Activated naive CD8-positive, alpha-beta T cell (primary cell): ENCODE results near the gene MYL5.
"Not testable (repeated sequence)": the region's sequence is repeated elsewhere in the genome, so short reads cannot be mapped to it uniquely, and the experiment has no call there.

Source experiments
- H3K27ac Mint-ChIP-seq: one replicate; pipeline ENCODE4 v1.8.0; 2021; ENCODE audit warnings: mixed read lengths
- H3K27me3 Mint-ChIP-seq: one replicate; pipeline ENCODE4 v1.8.0; 2021; ENCODE audit warnings: mixed read lengths
- H3K36me3 Mint-ChIP-seq: one replicate; pipeline ENCODE4 v1.8.0; 2021; ENCODE audit warnings: mixed read lengths
- H3K4me1 Mint-ChIP-seq: one replicate; pipeline ENCODE4 v1.8.0; 2021; ENCODE audit warnings: low read depth, mixed read lengths
- H3K4me3 Mint-ChIP-seq: one replicate; pipeline ENCODE4 v1.8.0; 2021; ENCODE audit warnings: mild to moderate bottlenecking, mixed read lengths
- H3K9me3 Mint-ChIP-seq: one replicate; pipeline ENCODE4 v1.8.0; 2021; ENCODE audit warnings: low read depth, mixed read lengths

The MYL5 gene

GRCh38 chr4:725391-726234 is 51.3 kb downstream of the MYL5 start:
- Mint-ChIP-seq H3K4me1 (peaks cover 6% of the 10 kb centered on the region), H3K27ac (no peak overlapping the region), H3K27me3 (no peaks in the 10 kb centered on the region), H3K4me3 (no peak overlapping the region), H3K36me3 (no peaks in the 10 kb centered on the region), H3K9me3 (no peaks in the 10 kb centered on the region)

- no peaks in the 10 kb centered on the region for H3K27me3 Mint-ChIP-seq
- no peaks in the 10 kb centered on the region for H3K9me3 Mint-ChIP-seq
- no peaks in the 10 kb centered on the region for H3K36me3 Mint-ChIP-seq
- peaks cover 6% of the 10 kb centered on the region for H3K4me1 Mint-ChIP-seq
- no peak overlapping the region for H3K27ac Mint-ChIP-seq
- H3K4me3 Mint-ChIP-seq, result no peak overlapping the region
These were observed 52.0 kb downstream of the MYL5 start for GRCh38 chr4:726235-726787.

DNA sequence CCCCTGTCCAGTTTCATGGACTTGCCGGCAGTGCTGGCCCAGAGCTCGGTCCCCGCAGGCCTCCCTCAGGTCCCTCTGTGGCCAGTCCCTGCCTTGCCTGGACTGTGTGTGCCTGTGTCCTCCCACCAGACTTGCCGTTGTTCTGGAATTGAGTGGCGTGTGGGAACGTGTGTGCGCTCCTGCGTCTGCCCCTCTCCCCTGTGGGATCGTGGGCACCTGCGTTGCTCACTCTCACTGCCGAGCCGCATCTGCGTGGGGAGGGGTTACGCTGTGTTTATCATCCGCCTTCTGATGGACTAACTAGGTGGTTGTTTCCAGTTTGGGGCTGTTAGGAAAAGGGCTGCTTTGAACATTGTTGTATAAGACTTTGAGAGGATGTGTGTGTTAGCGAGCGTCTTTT is 52.5 kb downstream of the MYL5 start:
- Mint-ChIP-seq H3K4me1 (peaks cover 6% of the 10 kb centered on the region), H3K4me3 (no peak overlapping the region), H3K27ac (no peak overlapping the region), H3K9me3 (no peaks in the 10 kb centered on the region), H3K36me3 (no peaks in the 10 kb centered on the region), H3K27me3 (no peaks in the 10 kb centered on the region)

DNA sequence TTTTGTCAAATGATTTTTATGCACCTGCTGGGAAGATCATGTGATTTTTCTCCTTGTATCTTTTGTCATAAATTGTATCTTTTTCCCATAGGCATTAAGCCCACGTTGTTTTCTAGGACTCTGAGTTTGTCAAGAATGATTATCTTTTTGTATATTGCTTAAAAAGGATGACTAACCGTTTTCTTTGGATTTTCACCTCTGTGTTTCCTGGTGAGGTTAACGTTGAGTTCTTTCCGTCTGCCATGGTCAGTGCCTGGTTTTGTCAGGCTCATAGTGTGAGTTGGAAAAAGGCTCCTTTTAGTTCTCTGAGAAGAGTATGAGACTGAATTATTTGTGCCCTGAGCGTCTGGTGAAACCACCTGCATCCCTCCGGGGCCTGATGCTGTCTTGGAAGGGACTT is 53.2 kb downstream of the MYL5 start:
- H3K36me3 Mint-ChIP-seq, result no peaks in the 10 kb centered on the region
- H3K27me3 Mint-ChIP-seq, result no peaks in the 10 kb centered on the region
- H3K9me3 Mint-ChIP-seq, result no peaks in the 10 kb centered on the region
- no peak overlapping the region for H3K4me3 Mint-ChIP-seq
- peaks cover 6% of the 10 kb centered on the region for H3K4me1 Mint-ChIP-seq
- H3K27ac Mint-ChIP-seq, result no peak overlapping the region

- no peaks in the 10 kb centered on the region for H3K9me3 Mint-ChIP-seq
These were observed 55.3 kb downstream of the MYL5 start for GRCh38 chr4:729336-730315.

GRCh38 chr4:730511-730910 is 56.2 kb downstream of the MYL5 start:
- no peak overlapping the region for H3K27ac Mint-ChIP-seq
- H3K9me3 Mint-ChIP-seq, result no peaks in the 10 kb centered on the region
- H3K4me1 Mint-ChIP-seq, result peaks cover 6% of the 10 kb centered on the region
- H3K27me3 Mint-ChIP-seq, result no peaks in the 10 kb centered on the region
- H3K4me3 Mint-ChIP-seq, result no peak overlapping the region
- H3K36me3 Mint-ChIP-seq, result peaks cover 2% of the 10 kb centered on the region

More at GRCh38 chr4:729336-730315, 55.3 kb downstream of the MYL5 start:
- Mint-ChIP-seq H3K27ac (peak overlapping the region; percentile 8), H3K36me3 (peaks cover 2% of the 10 kb centered on the region), H3K4me3 (no peak overlapping the region), H3K4me1 (peaks cover 6% of the 10 kb centered on the region), H3K27me3 (no peaks in the 10 kb centered on the region)

- not testable (repeated sequence) for H3K36me3 Mint-ChIP-seq, H3K4me1 Mint-ChIP-seq, H3K9me3 Mint-ChIP-seq, H3K27me3 Mint-ChIP-seq, H3K4me3 Mint-ChIP-seq, H3K27ac Mint-ChIP-seq
These were observed 56.9 kb downstream of the MYL5 start for GRCh38 chr4:730946-731904.
